GM18867 (cell line): ENCODE measurements around the gene UEVLD.
A peak's percentile ranks its signal among the peaks of the same experiment; 100 is the strongest.
"Not testable (repeated sequence)": the region's sequence is repeated elsewhere in the genome, so short reads cannot be mapped to it uniquely, and the experiment has no call there.

Source experiments
- ATAC-seq: cut with Tn5 transposase; IDR thresholded peaks from one replicate; pipeline ENCODE4 v1.9.1; 2021; ENCODE audit warnings: mild to moderate bottlenecking, moderate library complexity; ENCODE audit not compliant: unreplicated experiment

Gene UEVLD

GRCh38 chr11:18588297-18589252 is at the start of gene UEVLD:
TSS of gene UEVLD (minus strand) at chr11:18588734. CDS start at chr11:18588654, 80 bp downstream.
- peak; percentile 70 for ATAC-seq

GRCh38 chr11:18634140-18635032 is 45.9 kb upstream of the UEVLD start, which contains the start of gene SPTY2D1:
TSS of gene SPTY2D1 (minus strand) at chr11:18634342. CDS start at chr11:18634257, 85 bp downstream.
- peak; percentile 93 for ATAC-seq

DNA sequence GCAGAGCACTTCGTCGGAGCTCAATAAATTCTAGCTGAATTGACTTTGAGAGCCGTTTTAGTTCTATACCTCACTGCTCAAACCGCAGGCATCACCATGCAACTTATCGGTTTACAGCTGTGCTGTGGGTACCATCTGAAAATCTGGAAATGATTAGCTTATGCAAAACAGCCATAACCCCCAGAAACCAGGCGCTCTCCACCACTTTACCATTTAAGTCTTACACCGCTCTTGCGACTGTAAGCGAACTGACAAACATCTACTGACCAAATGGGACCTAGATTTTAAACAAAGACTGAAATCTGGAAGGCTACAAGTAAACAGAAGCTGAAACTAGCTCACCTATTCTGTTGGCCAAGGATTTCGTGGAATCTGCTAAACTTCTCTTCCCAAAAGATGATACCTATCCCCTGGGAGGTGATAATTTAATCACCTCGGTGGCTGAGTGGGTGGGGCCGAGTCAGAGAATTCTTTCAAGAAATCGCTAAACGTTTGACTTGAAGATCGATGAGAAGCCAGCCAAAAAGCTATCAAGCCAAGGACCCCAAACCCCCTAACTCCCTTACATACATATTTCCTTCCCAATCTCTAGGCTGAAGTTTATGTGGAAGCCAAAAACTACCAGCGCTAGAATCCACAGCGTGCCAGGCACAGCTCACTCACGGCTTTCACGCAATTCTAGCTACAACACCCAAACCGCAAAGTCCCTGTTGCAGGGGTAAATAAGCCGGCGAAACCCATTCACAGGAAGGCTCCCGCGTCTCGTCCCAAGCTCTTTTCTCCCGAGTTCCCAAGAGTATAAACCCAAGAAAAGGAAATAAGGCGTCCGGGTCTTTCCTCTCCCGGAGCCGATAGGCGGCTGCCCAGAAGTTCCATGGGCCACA is 45.0 kb upstream of the UEVLD start:
- peak; percentile 62 for ATAC-seq

GRCh38 chr11:18632841-18633240 is 44.3 kb upstream of the UEVLD start:
- no peak for ATAC-seq

GRCh38 chr11:18624161-18624560 is 35.6 kb upstream of the UEVLD start:
- ATAC-seq: no peak

- no peak for ATAC-seq
Measured at GRCh38 chr11:18623707-18624106, 35.2 kb upstream of the UEVLD start.

- no peak for ATAC-seq
Measured at GRCh38 chr11:18618342-18619025, 29.9 kb upstream of the UEVLD start.

DNA sequence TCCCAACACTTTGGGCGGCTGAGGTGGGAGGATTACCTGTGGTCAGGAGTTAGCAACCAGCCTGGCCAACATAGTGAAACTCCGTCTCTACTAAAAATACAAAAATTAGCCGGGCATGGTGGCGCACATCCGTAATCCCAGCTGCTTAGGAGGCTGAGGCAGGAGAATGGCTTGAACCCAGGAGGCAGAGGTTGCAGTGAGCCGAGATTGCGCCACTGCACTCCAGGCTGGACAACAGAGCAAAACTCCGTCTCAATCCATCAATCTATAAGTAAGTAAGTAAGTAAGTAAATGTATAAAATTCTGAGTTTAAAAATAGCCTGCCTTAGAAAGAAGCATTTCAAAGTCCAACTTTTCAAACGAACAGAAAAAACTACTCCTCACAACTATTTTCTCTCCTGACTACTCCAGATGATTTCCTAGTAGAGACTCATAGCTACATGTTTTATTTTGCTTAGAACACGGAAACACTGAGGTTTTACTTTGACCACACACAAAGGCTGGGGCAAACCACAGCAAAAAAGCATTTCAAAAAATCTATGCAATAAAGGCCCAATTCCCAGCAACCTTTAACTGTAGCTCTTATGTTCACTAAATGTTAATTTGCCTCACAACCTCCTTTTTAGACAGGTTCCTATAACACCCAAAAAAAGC is 29.3 kb upstream of the UEVLD start:
- no peak for ATAC-seq

GRCh38 chr11:18615628-18616392 is 27.3 kb upstream of the UEVLD start:
- ATAC-seq: peak; percentile 93

- no peak for ATAC-seq
Measured at GRCh38 chr11:18614667-18615066, 26.1 kb upstream of the UEVLD start.

DNA sequence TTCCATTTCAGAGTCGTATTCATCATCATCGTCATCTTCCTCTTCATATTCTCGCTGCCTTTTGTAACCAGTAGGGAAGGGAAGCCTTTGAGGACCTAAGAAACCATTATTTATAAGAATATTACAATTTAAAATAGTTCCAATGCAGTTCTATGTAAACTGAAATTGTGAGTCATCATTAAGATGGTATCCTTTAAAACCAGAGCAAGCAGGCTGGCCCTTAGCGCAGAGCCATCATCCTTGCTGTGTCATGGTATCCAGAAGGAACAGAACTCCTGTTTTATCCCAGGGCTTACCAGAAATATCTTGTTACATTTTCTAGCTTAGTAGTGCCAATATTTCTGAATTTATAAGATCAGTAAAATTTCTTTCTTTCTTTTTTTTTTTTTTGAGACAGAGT is 23.9 kb upstream of the UEVLD start:
- no peak for ATAC-seq

GRCh38 chr11:18611196-18611595 is 22.7 kb upstream of the UEVLD start:
- ATAC-seq: no peak

DNA sequence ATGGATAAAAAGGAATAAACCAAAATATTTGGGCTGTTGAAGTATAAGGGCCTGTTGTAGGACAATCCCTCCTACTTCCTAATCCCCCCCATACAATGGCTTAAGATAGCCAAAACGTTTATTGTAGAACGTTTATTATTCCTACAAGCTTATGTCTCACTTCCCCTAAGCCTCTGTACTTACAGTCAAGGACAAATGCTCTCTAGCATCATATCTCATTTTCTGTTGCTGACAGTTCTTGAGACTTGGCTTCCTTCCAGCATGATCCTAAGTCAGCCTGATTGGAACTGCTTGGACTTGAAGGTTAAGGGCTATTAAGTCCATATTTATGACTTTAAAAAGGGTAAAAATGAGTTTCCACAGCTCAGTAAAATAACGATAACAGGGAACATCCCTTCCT is 19.8 kb upstream of the UEVLD start:
- no peak for ATAC-seq

GRCh38 chr11:18600915-18601569 is 12.5 kb upstream of the UEVLD start:
- ATAC-seq: no peak

GRCh38 chr11:18599739-18600230 is 11.3 kb upstream of the UEVLD start, which contains the start of gene MISFA:
TSS of gene MISFA (plus strand) at chr11:18599789. CDS start at chr11:18599929, 140 bp downstream.
- ATAC-seq: no peak

- ATAC-seq: no peak
Measured at GRCh38 chr11:18594999-18595749, 6.6 kb upstream of the UEVLD start.

DNA sequence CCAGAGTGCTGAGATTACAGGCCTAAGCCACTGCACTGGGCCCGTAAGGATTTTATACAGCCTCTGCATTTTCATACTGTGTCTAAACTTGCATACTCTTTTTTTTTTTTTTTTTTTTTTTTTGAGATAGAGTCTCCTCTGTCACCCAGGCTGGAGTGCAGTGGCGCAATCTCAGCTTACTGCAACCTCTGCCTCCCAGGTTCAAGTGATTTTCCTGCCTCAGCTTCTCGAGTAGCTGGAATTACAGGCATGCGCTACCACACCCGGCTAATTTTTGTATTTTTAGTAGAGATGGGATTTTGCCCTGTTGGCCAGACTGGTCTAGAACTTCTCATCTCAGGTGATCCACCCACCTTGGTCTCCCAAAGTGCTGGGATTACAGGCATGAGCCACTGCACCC is 5.6 kb upstream of the UEVLD start:
- ATAC-seq: not testable (repeated sequence)
